Measurements from ENCODE around the gene MYH10. TPM values are rescaled to one million over a fixed set of nuclear protein-coding genes. Genes with fewer than 3 reads are reported as not detected.

MYH10 gene
- polyA plus RNA-seq, 1 donor from 2014 or later, result 61.1 TPM

DNA sequence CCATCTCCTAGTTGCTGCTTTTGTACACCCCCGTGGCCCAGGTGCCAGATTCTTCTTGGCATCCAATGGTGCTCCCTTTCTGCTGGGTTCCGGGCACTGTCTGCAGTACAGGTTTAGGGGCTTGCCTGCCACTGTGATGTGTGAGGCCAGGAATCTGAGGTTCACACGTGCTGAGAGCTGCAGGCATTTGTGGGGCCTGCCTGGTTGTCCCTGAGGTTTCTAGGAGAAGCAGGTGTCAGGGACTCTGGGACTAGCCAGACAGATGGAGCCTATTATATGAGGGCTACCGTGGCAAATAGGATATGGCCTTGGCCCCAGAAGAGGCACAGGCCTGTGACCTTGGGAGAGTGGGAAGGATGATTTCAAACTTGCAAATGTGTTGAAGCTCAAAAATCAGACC, 165.6 kb downstream of the MYH10 start:
- Histone ChIP-seq H3K27me3 (ENCODE audit: insufficient read depth, low read depth, low read length) (no peaks in the 10 kb centered on the region), H3K4me2 (ENCODE audit: low read length) (no peak overlapping the region), H3K9me3 (ENCODE audit: low read length) (no peaks in the 10 kb centered on the region), H3K9me2 (ENCODE audit: insufficient read depth, low read length) (no peaks in the 10 kb centered on the region), H3K27ac (ENCODE audit: low read length) (no peak overlapping the region), H3K36me3 (ENCODE audit: insufficient read depth, low read length) (peaks cover 6% of the 10 kb centered on the region), H2AFZ (ENCODE audit: low read depth, low read length) (no peak overlapping the region), H3K79me2 (replicated peaks; ENCODE audit: insufficient read depth, low read length) (no peaks in the 10 kb centered on the region), H3K9ac (ENCODE audit: low read length) (no peak overlapping the region), H3F3A (ENCODE audit: insufficient read depth, low read length, poor library complexity, severe bottlenecking) (no peaks in the 10 kb centered on the region), H4K20me1 (ENCODE audit: insufficient read depth) (no peaks in the 10 kb centered on the region), H3K4me3 (ENCODE audit: low read length) (no peak overlapping the region)
- TF ChIP-seq, protein P1, sequence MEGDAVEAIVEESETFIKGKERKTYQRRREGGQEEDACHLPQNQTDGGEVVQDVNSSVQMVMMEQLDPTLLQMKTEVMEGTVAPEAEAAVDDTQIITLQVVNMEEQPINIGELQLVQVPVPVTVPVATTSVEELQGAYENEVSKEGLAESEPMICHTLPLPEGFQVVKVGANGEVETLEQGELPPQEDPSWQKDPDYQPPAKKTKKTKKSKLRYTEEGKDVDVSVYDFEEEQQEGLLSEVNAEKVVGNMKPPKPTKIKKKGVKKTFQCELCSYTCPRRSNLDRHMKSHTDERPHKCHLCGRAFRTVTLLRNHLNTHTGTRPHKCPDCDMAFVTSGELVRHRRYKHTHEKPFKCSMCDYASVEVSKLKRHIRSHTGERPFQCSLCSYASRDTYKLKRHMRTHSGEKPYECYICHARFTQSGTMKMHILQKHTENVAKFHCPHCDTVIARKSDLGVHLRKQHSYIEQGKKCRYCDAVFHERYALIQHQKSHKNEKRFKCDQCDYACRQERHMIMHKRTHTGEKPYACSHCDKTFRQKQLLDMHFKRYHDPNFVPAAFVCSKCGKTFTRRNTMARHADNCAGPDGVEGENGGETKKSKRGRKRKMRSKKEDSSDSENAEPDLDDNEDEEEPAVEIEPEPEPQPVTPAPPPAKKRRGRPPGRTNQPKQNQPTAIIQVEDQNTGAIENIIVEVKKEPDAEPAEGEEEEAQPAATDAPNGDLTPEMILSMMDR (IDR thresholded peaks at IDR 0.05; ENCODE audit: poor library complexity, severe bottlenecking), result no peak
- TF ChIP-seq MXI1 (conservative IDR thresholded peaks at IDR 0.05; ENCODE audit: poor library complexity, severe bottlenecking) (no peak), POLR2AphosphoS5 (IDR thresholded peaks at IDR 0.05) (no peak), EP300 (conservative IDR thresholded peaks at IDR 0.05; ENCODE audit: poor library complexity, severe bottlenecking) (no peak), EZH2 (IDR thresholded peaks at IDR 0.05; ENCODE audit: borderline replicate concordance, insufficient read depth, low read length, poor library complexity, severe bottlenecking) (no peak), TAF1 (IDR thresholded peaks at IDR 0.05; ENCODE audit: low read depth) (no peak), SMC3 (conservative IDR thresholded peaks at IDR 0.05; ENCODE audit: poor library complexity) (no peak), RAD21 (conservative IDR thresholded peaks at IDR 0.05) (no peak)
- TF ChIP-seq, protein P2, sequence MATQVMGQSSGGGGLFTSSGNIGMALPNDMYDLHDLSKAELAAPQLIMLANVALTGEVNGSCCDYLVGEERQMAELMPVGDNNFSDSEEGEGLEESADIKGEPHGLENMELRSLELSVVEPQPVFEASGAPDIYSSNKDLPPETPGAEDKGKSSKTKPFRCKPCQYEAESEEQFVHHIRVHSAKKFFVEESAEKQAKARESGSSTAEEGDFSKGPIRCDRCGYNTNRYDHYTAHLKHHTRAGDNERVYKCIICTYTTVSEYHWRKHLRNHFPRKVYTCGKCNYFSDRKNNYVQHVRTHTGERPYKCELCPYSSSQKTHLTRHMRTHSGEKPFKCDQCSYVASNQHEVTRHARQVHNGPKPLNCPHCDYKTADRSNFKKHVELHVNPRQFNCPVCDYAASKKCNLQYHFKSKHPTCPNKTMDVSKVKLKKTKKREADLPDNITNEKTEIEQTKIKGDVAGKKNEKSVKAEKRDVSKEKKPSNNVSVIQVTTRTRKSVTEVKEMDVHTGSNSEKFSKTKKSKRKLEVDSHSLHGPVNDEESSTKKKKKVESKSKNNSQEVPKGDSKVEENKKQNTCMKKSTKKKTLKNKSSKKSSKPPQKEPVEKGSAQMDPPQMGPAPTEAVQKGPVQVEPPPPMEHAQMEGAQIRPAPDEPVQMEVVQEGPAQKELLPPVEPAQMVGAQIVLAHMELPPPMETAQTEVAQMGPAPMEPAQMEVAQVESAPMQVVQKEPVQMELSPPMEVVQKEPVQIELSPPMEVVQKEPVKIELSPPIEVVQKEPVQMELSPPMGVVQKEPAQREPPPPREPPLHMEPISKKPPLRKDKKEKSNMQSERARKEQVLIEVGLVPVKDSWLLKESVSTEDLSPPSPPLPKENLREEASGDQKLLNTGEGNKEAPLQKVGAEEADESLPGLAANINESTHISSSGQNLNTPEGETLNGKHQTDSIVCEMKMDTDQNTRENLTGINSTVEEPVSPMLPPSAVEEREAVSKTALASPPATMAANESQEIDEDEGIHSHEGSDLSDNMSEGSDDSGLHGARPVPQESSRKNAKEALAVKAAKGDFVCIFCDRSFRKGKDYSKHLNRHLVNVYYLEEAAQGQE (IDR thresholded peaks at IDR 0.05; ENCODE audit: borderline replicate concordance), result no peak

DNA sequence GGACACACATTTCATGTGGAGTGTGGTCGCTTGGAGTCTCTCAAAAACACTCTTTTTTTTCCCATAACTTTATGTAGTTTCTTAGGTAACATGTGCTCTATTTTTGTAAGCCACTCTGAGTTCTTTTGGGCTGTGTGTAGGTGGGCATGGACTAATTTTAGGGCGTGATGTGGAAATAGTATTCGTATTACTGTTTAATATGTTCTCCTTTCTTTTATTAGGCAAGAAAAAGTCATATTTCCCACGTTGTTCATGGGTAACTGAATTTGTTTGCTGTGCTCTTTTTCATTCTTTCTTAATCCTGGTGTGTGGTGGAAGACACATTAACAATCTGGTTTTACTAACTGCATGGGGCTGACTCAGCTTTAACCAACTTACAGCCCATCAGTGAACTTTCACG, 167.4 kb downstream of the MYH10 start:
- no peaks in the 10 kb centered on the region for H3K79me2 ChIP-seq (replicated peaks; ENCODE audit: insufficient read depth, low read length)
- no peaks in the 10 kb centered on the region for H3K27me3 ChIP-seq (ENCODE audit: insufficient read depth, low read depth, low read length)
- H3K36me3 ChIP-seq (ENCODE audit: insufficient read depth, low read length), result peaks cover 6% of the 10 kb centered on the region
- H3K9me3 ChIP-seq (ENCODE audit: low read length), result no peaks in the 10 kb centered on the region
- no peaks in the 10 kb centered on the region for H3F3A ChIP-seq (ENCODE audit: insufficient read depth, low read length, poor library complexity, severe bottlenecking)
- no peak overlapping the region for H3K4me3 ChIP-seq (ENCODE audit: low read length)
- no peak overlapping the region for H3K27ac ChIP-seq (ENCODE audit: low read length)
- H3K4me2 ChIP-seq (ENCODE audit: low read length), result no peak overlapping the region
- H3K9ac ChIP-seq (ENCODE audit: low read length), result no peak overlapping the region
- H4K20me1 ChIP-seq (ENCODE audit: insufficient read depth), result no peaks in the 10 kb centered on the region
- TF ChIP-seq, protein P1 (IDR thresholded peaks at IDR 0.05; ENCODE audit: poor library complexity, severe bottlenecking), result no peak
- TF ChIP-seq EP300 (conservative IDR thresholded peaks at IDR 0.05; ENCODE audit: poor library complexity, severe bottlenecking) (no peak), EZH2 (IDR thresholded peaks at IDR 0.05; ENCODE audit: borderline replicate concordance, insufficient read depth, low read length, poor library complexity, severe bottlenecking) (no peak), TAF1 (IDR thresholded peaks at IDR 0.05; ENCODE audit: low read depth) (no peak), SMC3 (conservative IDR thresholded peaks at IDR 0.05; ENCODE audit: poor library complexity) (no peak), MXI1 (conservative IDR thresholded peaks at IDR 0.05; ENCODE audit: poor library complexity, severe bottlenecking) (no peak), RAD21 (conservative IDR thresholded peaks at IDR 0.05) (no peak), POLR2AphosphoS5 (IDR thresholded peaks at IDR 0.05) (no peak)
- TF ChIP-seq, protein P2 (IDR thresholded peaks at IDR 0.05; ENCODE audit: borderline replicate concordance), result no peak
- no peaks in the 10 kb centered on the region for H3K9me2 ChIP-seq (ENCODE audit: insufficient read depth, low read length)
- no peak overlapping the region for H2AFZ ChIP-seq (ENCODE audit: low read depth, low read length)

Measured in neural cell (in vitro differentiated cells).